GM13976 (cell line): ENCODE results near the gene LHFPL6.

ENCODE experiments used
- DNase-seq: peaks from one replicate; pipeline ENCODE4 v3.0.0; 2012; ENCODE audit warnings: low spot score
- CTCF ChIP-seq: IDR thresholded peaks from 2 replicates; pipeline ENCODE4 v1.5.1; 2012; ENCODE audit warnings: borderline replicate concordance, mild to moderate bottlenecking; ENCODE audit not compliant: insufficient read depth; ENCODE audit errors: extremely low read depth, missing control alignments, control extremely low read depth
- in situ Hi-C: fragments of 300-500 bp; cut with MboI; formaldehyde crosslinking; loops from one replicate; pipeline ENCODE4 v1.12.0; 2022; ENCODE audit warnings: low sequenced_read_pairs, mixed read lengths, inconsistent platforms; ENCODE audit not compliant: unreplicated experiment

LHFPL6 gene

GRCh38 chr13:39527301-39527700 lies 75.7 kb downstream of the LHFPL6 start:
- DNase-seq: no peak
- in situ Hi-C loops: no loop called here
- no peak for TF ChIP-seq CTCF

- no peak for TF ChIP-seq CTCF
- no peak for DNase-seq
- in situ Hi-C loops: no loop called here
These were observed 76.5 kb downstream of the LHFPL6 start for GRCh38 chr13:39526499-39526898.

- in situ Hi-C loops: no loop called here
- no peak for TF ChIP-seq CTCF
- no peak for DNase-seq
These were observed 77.5 kb downstream of the LHFPL6 start for GRCh38 chr13:39525506-39525905.

GRCh38 chr13:39524795-39525194 lies 78.2 kb downstream of the LHFPL6 start:
- no peak for TF ChIP-seq CTCF
- no peak for DNase-seq
- in situ Hi-C loops: no loop called here

GRCh38 chr13:39522329-39522728 lies 80.7 kb downstream of the LHFPL6 start:
- in situ Hi-C loops: no loop called here
- TF ChIP-seq CTCF: no peak
- DNase-seq: no peak

- no peak for TF ChIP-seq CTCF
- in situ Hi-C loops: no loop called here
These were observed 81.3 kb downstream of the LHFPL6 start for GRCh38 chr13:39521701-39522100.

GRCh38 chr13:39516096-39516495 lies 86.9 kb downstream of the LHFPL6 start:
- in situ Hi-C loops: no loop called here
- no peak for TF ChIP-seq CTCF
- DNase-seq: no peak

More at GRCh38 chr13:39521701-39522100, 81.3 kb downstream of the LHFPL6 start:
- no peak for DNase-seq
